HG02678 (cell line): ENCODE data around the gene RCAN2.
A peak's percentile ranks its signal among the peaks of the same experiment; 100 is the strongest.

ENCODE experiments used
- ATAC-seq: cut with Tn5 transposase; IDR thresholded peaks from one replicate; pipeline ENCODE4 v1.9.1; 2021; ENCODE audit warnings: mild to moderate bottlenecking, moderate library complexity; ENCODE audit not compliant: unreplicated experiment

RCAN2 gene

DNA sequence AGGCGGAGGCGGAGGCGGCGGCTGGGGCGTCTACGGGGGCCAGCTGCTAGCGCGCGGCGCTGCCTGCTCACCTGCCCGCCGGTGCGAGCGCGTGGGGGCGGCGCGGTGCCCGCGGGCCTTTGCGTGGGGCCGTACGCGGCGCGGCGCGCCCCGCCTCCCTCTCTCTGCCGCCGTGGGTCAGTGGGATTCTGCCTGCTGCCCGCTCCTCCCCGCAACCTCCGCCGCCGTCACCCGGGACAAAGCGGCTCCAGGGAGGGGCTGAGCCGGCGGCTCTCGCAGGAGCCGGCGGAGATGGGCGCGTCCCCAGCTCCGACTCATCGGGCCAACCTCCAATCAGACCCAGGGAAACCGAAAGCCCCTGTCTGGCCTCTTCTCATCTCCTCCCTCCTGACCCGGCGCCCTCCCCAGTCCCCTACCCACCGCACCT is at the start of gene RCAN2:
TSS of gene RCAN2 (minus strand) at position 249 of the 427 bp plus-strand sequence.
- ATAC-seq: peak; percentile 71

GRCh38 chr6:46539866-46540265 is 48.6 kb upstream of the RCAN2 start:
- no peak for ATAC-seq

DNA sequence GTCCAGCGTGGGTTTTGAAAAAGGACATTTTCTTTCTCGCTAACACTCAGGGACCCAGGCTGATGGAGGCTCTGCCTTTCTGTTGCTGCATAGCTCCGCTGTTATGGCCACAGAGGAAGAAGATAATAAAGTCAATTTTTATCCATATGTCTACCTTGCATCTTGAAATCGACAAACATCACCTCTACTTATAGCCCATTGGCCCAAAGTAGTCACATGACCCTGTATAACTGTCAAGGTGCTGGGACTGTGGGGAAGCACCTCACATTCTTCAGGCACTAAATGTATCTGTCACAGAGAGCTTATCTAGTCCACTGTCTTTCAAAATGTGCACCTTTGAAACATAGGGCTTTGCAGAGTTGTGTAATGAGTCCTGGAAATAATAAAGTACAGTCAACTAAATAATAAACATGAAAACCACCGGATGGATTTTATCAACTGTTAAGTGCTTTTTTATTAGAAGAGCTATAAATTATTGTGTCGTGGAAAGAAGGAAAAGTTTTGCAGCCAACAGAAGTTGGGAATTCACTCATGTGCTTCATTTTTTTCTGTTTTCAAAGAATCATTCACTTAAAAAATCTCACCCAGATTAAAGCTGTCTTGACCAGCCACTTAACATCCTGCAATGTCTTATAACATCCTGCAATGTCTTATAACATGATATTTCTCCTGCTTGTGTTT is 47.7 kb upstream of the RCAN2 start:
- ATAC-seq: no peak

- ATAC-seq: no peak
Measured at GRCh38 chr6:46530896-46531295, 39.6 kb upstream of the RCAN2 start.

DNA sequence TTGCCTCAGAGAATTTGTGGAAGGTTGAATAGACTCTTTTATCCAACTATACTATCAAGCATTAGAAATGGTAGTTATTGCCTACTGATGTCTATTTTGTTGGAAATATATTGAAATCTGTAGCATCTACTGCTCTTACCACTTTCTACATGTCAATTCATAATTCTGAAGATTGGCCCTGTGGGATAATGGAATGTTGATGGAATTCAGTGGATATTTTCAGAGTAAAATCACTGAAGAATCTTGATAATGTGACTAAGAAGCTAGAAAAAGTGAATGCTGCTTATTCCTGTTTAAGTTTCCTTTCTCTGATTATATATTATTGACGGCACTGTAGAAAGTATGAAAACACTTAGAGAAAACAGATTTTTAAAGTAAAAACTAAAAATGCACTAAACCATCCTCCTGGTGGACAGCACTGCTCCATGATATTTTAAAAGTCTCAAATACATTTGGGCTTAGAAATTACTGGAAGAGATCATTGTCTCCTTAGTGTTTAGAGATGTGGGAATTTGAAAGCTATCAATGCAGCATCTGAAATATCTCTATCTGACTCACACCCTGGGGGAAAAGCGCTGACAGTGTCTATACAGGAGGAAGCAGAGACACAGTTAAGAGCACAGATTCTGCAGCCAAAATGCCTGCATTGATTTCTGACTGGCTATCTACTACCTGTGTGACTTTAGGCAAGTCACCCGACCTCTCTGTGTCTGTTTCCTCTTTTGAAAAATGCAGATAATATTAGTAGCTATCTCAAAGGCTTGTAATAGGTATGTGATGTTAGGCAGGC is 37.9 kb upstream of the RCAN2 start:
- no peak for ATAC-seq

GRCh38 chr6:46526607-46527006 is 35.4 kb upstream of the RCAN2 start:
- ATAC-seq: no peak

DNA sequence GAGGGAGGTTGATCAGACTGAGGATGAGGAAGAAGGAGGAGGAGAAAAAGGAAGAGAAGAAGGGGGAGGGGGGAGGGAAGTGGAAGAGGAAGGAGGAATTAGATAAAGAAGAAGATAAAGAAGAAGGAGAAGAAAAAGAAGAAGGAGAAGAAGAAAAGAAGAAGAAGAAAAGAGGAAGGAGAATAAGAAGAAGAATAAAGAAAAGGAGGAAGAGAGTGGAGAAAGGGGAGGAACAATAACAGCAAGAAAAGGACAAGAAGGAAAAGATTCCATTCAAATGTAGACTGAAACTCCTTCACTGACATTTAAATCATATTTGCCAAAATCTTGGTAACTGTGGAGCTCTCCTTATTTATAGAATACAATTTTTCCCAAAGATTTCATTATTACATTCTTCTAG is 34.3 kb upstream of the RCAN2 start:
- no peak for ATAC-seq

DNA sequence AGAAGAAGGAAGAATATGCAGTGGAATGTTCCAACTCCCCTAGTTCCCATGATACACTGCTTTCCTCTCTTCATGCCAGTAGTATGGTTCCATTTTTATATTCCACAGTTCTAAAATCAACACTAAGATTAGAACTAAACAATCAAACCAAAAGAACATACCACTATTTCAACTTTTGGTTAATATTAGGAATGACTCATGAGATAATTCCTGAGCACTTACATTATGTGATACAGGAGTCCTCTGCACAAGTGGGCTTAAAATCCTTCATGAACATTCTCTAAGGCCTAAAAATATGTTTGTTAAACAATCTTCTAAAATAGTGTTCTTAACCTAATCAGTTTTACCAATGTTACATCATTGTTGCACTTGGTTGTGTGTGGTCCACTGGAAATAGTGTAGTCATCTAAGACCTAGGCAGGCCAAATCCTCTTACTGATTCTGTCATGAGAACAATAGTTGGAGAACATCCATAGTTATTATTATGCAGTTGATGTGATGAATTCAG is 30.3 kb upstream of the RCAN2 start:
- ATAC-seq: no peak

DNA sequence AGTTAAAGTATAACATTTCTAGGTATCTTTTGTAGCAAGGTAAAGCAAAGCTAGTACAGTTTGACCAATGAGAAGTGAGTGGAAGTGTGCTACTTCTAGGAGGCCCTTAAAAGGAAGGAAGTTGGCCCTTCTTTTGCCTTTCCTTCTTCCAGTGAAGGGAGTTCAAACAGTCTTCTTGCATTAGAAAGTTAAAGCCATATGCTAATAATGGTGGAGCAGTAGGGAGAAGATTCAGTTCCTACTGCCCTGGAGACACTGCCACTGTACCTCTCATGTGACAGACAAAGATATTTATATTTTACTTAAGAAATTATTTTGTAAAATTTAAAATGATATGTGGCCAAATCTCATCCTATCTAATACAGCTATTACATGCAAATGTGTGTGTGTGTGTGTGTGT is 26.0 kb upstream of the RCAN2 start:
- ATAC-seq: no peak

- no peak for ATAC-seq
Measured at GRCh38 chr6:46513533-46513932, 22.3 kb upstream of the RCAN2 start.

- ATAC-seq: no peak
Measured at GRCh38 chr6:46511320-46511719, 20.1 kb upstream of the RCAN2 start.

GRCh38 chr6:46510651-46511050 is 19.4 kb upstream of the RCAN2 start:
- no peak for ATAC-seq

GRCh38 chr6:46509981-46510510 is 18.8 kb upstream of the RCAN2 start:
- ATAC-seq: no peak

DNA sequence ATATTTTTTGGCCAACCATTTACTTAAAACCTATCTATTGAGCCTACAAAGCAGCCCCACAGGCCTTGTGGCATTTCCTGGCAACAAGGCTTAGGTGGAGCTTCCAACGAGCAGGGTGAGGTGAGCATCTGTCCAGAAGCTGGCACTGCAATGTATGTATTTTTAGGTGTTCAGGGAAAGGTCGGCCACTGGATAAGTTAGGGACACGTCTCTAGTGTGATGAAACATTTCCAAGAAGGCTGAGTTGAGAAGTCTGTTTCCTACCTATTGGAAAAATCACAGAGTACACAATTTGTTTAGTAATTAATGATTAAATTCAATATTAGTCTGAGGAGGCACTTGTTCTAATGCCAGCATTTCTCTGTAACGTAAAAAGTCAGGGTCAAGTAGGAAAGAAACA is 17.8 kb upstream of the RCAN2 start:
- ATAC-seq: no peak

GRCh38 chr6:46507426-46507825 is 16.2 kb upstream of the RCAN2 start:
- no peak for ATAC-seq

GRCh38 chr6:46505693-46506512 is 14.7 kb upstream of the RCAN2 start:
- ATAC-seq: no peak

- no peak for ATAC-seq
Measured at GRCh38 chr6:46504242-46504641, 13.0 kb upstream of the RCAN2 start.

GRCh38 chr6:46502486-46503119 is 11.4 kb upstream of the RCAN2 start:
- no peak for ATAC-seq

DNA sequence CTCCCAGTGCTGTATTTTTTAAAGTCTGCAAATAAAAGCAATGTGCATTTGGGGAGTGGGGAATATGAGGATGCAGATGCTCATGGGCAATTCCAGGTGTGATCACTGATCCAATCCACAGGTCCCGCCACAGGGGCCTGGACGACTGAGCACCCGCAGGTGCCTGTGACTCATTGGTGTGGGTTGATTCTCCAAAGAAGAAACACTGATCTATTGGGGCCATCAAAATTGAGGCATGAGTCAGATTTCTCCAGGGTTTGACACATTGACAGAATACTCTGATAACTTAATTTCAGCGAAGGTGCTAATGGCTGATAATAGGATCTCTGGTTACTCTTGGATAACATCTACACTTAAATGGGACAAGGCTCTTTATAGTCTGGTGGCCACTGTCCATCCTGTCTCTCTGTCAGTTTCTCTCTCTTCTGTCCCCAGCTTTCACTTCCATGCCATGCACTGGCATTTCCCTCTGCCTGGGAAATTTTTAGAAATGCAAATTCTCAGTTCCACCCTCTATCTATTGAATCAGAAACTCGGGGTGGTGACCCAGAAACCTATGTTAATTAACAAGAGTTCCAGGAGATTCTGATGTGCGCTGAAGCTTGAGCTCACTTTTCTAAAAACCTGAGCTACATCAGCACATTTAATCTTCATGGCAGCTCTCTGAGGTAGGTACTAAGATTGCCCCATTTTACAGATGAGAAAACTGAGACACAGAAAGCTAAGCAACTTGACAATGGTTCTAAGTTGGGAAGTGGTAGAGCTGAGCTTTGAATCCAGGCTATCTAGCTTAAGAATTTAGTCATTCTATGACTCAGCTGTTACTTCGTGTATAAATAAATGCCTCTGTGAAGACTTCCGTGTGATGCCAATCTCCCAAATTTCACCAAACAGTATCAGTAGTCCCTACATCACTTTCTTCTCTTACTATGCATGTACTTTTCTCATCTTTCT is 10.2 kb upstream of the RCAN2 start:
- ATAC-seq: no peak

GRCh38 chr6:46500382-46500781 is 9.1 kb upstream of the RCAN2 start:
- ATAC-seq: no peak
